Muscle layer of duodenum (tissue), 2 donors: ENCODE measurements around the gene LY6G6D.

Experiments used
- H3K27ac ChIP-seq: one replicate; pipeline ENCODE4 v1.7.0; 2013; ENCODE audit warnings: mild to moderate bottlenecking, low read length
- H3K27me3 ChIP-seq: one replicate; pipeline ENCODE4 v1.7.0; 2013; ENCODE audit warnings: low read depth, mild to moderate bottlenecking, control low read depth, low read length
- H3K36me3 ChIP-seq, 2 donors: one replicate each; pipeline ENCODE4 v1.7.0; 2013; ENCODE audit warnings: low read length in 2 of 2, control low read depth in 1 of 2, mild to moderate bottlenecking in 1 of 2; ENCODE audit not compliant: insufficient read depth in 2 of 2, control insufficient read depth in 1 of 2
- H3K4me1 ChIP-seq, 2 donors: one replicate each; pipeline ENCODE4 v1.7.0; 2013; ENCODE audit warnings: low read length in 2 of 2, mild to moderate bottlenecking in 2 of 2, control low read depth in 1 of 2, moderate library complexity in 1 of 2; ENCODE audit not compliant: insufficient read depth in 2 of 2, control insufficient read depth in 1 of 2
- H3K4me3 ChIP-seq, 2 donors: one replicate each; pipeline ENCODE4 v1.7.0; 2013; ENCODE audit warnings: low read length in 2 of 2, low read depth in 1 of 2, mild to moderate bottlenecking in 1 of 2
- H3K9me3 ChIP-seq, 2 donors: one replicate each; pipeline ENCODE4 v1.7.0; 2013; ENCODE audit warnings: low read length in 2 of 2, control low read depth in 1 of 2, mild to moderate bottlenecking in 1 of 2; ENCODE audit not compliant: control insufficient read depth in 1 of 2
- donor health status: healthy.

LY6G6D gene

GRCh38 chr6:31710523-31711219 is 4.5 kb upstream of the LY6G6D start:
- no peaks in the 10 kb centered on the region for H3K4me1 ChIP-seq
- no peaks in the 10 kb centered on the region for H3K9me3 ChIP-seq
- H3K27me3 ChIP-seq: no peaks in the 10 kb centered on the region
- H3K27ac ChIP-seq: no peak overlapping the region
- H3K4me3 ChIP-seq: no peak overlapping the region
- H3K36me3 ChIP-seq: no peaks in the 10 kb centered on the region

GRCh38 chr6:31711233-31711632 is 3.9 kb upstream of the LY6G6D start:
- Histone ChIP-seq H3K9me3 (no peaks in the 10 kb centered on the region), H3K27ac (no peak overlapping the region), H3K36me3 (no peaks in the 10 kb centered on the region), H3K27me3 (no peaks in the 10 kb centered on the region), H3K4me3 (no peak overlapping the region), H3K4me1 (no peaks in the 10 kb centered on the region)

GRCh38 chr6:31712296-31712695 is 2.9 kb upstream of the LY6G6D start:
- no peaks in the 10 kb centered on the region for H3K36me3 ChIP-seq
- no peak overlapping the region for H3K4me3 ChIP-seq
- no peaks in the 10 kb centered on the region for H3K9me3 ChIP-seq
- no peak overlapping the region for H3K27ac ChIP-seq
- H3K4me1 ChIP-seq: no peaks in the 10 kb centered on the region
- H3K27me3 ChIP-seq: no peaks in the 10 kb centered on the region

- Histone ChIP-seq H3K27me3 (no peaks in the 10 kb centered on the region), H3K9me3 (no peaks in the 10 kb centered on the region), H3K27ac (no peak overlapping the region), H3K4me1 (no peaks in the 10 kb centered on the region), H3K36me3 (no peaks in the 10 kb centered on the region), H3K4me3 (no peak overlapping the region)
Measured at GRCh38 chr6:31713465-31713864, 1.7 kb upstream of the LY6G6D start.

GRCh38 chr6:31713991-31714684 is 1.0 kb upstream of the LY6G6D start:
- H3K27ac ChIP-seq: no peak overlapping the region

GRCh38 chr6:31717499-31718222 is 2.5 kb downstream of the LY6G6D start:
- H3K4me3 ChIP-seq: no peak overlapping the region
- no peak overlapping the region for H3K27ac ChIP-seq
- no peaks in the 10 kb centered on the region for H3K9me3 ChIP-seq
- no peaks in the 10 kb centered on the region for H3K27me3 ChIP-seq
- no peaks in the 10 kb centered on the region for H3K36me3 ChIP-seq
- no peaks in the 10 kb centered on the region for H3K4me1 ChIP-seq

More at GRCh38 chr6:31713991-31714684, 1.0 kb upstream of the LY6G6D start:
- no peak overlapping the region for H3K4me3 ChIP-seq
- no peaks in the 10 kb centered on the region for H3K36me3 ChIP-seq
- H3K9me3 ChIP-seq: no peaks in the 10 kb centered on the region
- H3K4me1 ChIP-seq: no peaks in the 10 kb centered on the region
- H3K27me3 ChIP-seq: no peaks in the 10 kb centered on the region

- H3K27ac ChIP-seq: no peak overlapping the region
Measured at GRCh38 chr6:31718265-31718664, 3.1 kb downstream of the LY6G6D start.

GRCh38 chr6:31719001-31719400 is 3.9 kb downstream of the LY6G6D start:
- H3K27me3 ChIP-seq: no peaks in the 10 kb centered on the region
- no peak overlapping the region for H3K27ac ChIP-seq
- H3K4me3 ChIP-seq: no peak overlapping the region
- no peaks in the 10 kb centered on the region for H3K4me1 ChIP-seq
- H3K36me3 ChIP-seq: no peaks in the 10 kb centered on the region
- H3K9me3 ChIP-seq: no peaks in the 10 kb centered on the region

More at GRCh38 chr6:31718265-31718664, 3.1 kb downstream of the LY6G6D start:
- no peaks in the 10 kb centered on the region for H3K36me3 ChIP-seq
- no peak overlapping the region for H3K4me3 ChIP-seq
- H3K27me3 ChIP-seq: no peaks in the 10 kb centered on the region
- no peaks in the 10 kb centered on the region for H3K9me3 ChIP-seq
- no peaks in the 10 kb centered on the region for H3K4me1 ChIP-seq

GRCh38 chr6:31720196-31720770 is 5.1 kb downstream of the LY6G6D start:
- Histone ChIP-seq H3K4me3 (no peak overlapping the region), H3K27me3 (no peaks in the 10 kb centered on the region), H3K4me1 (no peaks in the 10 kb centered on the region), H3K27ac (no peak overlapping the region), H3K36me3 (no peaks in the 10 kb centered on the region), H3K9me3 (no peaks in the 10 kb centered on the region)

GRCh38 chr6:31721351-31722020 is 6.3 kb downstream of the LY6G6D start, which contains the start of gene LY6G6C:
LY6G6C (minus strand) TSS chr6:31721746; CDS start chr6:31721679, 67 bp downstream.
- Histone ChIP-seq H3K4me1 (no peaks in the 10 kb centered on the region), H3K4me3 (no peak within 1 kb of the TSS), H3K36me3 (peaks cover 0 to 7% of the 10 kb centered on the region in 2 donors), H3K27me3 (no peaks in the 10 kb centered on the region), H3K9me3 (no peaks in the 10 kb centered on the region), H3K27ac (no peak within 1 kb of the TSS)

GRCh38 chr6:31722173-31722572 is 7.0 kb downstream of the LY6G6D start:
- no peaks in the 10 kb centered on the region for H3K27me3 ChIP-seq
- H3K9me3 ChIP-seq: no peaks in the 10 kb centered on the region
- no peak overlapping the region for H3K27ac ChIP-seq
- H3K4me3 ChIP-seq: no peak overlapping the region
- no peaks in the 10 kb centered on the region for H3K4me1 ChIP-seq
- peaks cover 0 to 14% of the 10 kb centered on the region in 2 donors for H3K36me3 ChIP-seq
